ENCODE results near the gene CYTH1.
"Not testable (repeated sequence)": the region's sequence is repeated elsewhere in the genome, so short reads cannot be mapped to it uniquely, and the experiment has no call there.

CYTH1 gene

GRCh38 chr17:78763561-78763960 lies 18.5 kb downstream of the CYTH1 start:
- DNase-seq (ENCODE audit: low spot score), result no peak

- DNase-seq (ENCODE audit: low spot score), result no peak
Measured at GRCh38 chr17:78761789-78762406, 20.2 kb downstream of the CYTH1 start.

- DNase-seq (ENCODE audit: low spot score), result no peak
Measured at GRCh38 chr17:78759969-78760352, 22.1 kb downstream of the CYTH1 start.

GRCh38 chr17:78759203-78759968 lies 22.7 kb downstream of the CYTH1 start:
- DNase-seq (ENCODE audit: low spot score), result no peak

GRCh38 chr17:78753316-78754250 lies 28.5 kb downstream of the CYTH1 start:
- DNase-seq (ENCODE audit: low spot score), result no peak

GRCh38 chr17:78751447-78752161 lies 30.5 kb downstream of the CYTH1 start:
- DNase-seq (ENCODE audit: low spot score), result no peak

GRCh38 chr17:78751000-78751399 lies 31.1 kb downstream of the CYTH1 start:
- DNase-seq (ENCODE audit: low spot score), result not testable (repeated sequence)

- DNase-seq (ENCODE audit: low spot score), result no peak
Measured at GRCh38 chr17:78748730-78749317, 33.2 kb downstream of the CYTH1 start.

- DNase-seq (ENCODE audit: low spot score), result no peak
Measured at GRCh38 chr17:78748048-78748729, 33.9 kb downstream of the CYTH1 start.

- DNase-seq (ENCODE audit: low spot score), result no peak
Measured at GRCh38 chr17:78747488-78747887, 34.6 kb downstream of the CYTH1 start.

- no peak for DNase-seq (ENCODE audit: low spot score)
Measured at GRCh38 chr17:78746949-78747269, 35.2 kb downstream of the CYTH1 start.

GRCh38 chr17:78746263-78746948 lies 35.7 kb downstream of the CYTH1 start:
- DNase-seq (ENCODE audit: low spot score), result no peak

- peak; percentile 36 for DNase-seq (ENCODE audit: low spot score)
Measured at GRCh38 chr17:78745407-78746088, 36.5 kb downstream of the CYTH1 start.

GRCh38 chr17:78742901-78743300 lies 39.2 kb downstream of the CYTH1 start:
- DNase-seq (ENCODE audit: low spot score), result no peak

- no peak for DNase-seq (ENCODE audit: low spot score)
Measured at GRCh38 chr17:78741644-78742284, 40.3 kb downstream of the CYTH1 start.

GRCh38 chr17:78739331-78739931 lies 42.6 kb downstream of the CYTH1 start:
- no peak for DNase-seq (ENCODE audit: low spot score)

GRCh38 chr17:78738698-78739097 lies 43.4 kb downstream of the CYTH1 start:
- DNase-seq (ENCODE audit: low spot score), result no peak

GRCh38 chr17:78738278-78738677 lies 43.8 kb downstream of the CYTH1 start:
- no peak for DNase-seq (ENCODE audit: low spot score)

GRCh38 chr17:78737332-78737731 lies 44.7 kb downstream of the CYTH1 start:
- peak; percentile 71 for DNase-seq (ENCODE audit: low spot score)

Data from SK-N-DZ (cell line).